HG02970 (cell line): ENCODE data around the gene TNNT2.

Source experiments
- ATAC-seq: cut with Tn5 transposase; IDR thresholded peaks from one replicate; pipeline ENCODE4 v1.9.1; 2021; ENCODE audit warnings: mild to moderate bottlenecking, moderate library complexity, moderate number of reproducible peaks; ENCODE audit not compliant: unreplicated experiment, low FRiP score

TNNT2 gene

GRCh38 chr1:201377611-201378092 lies at the start of gene TNNT2:
TNNT2 (minus strand) TSS chr1:201377680; CDS start chr1:201373254, 4,426 bp downstream.
- no peak for ATAC-seq

GRCh38 chr1:201426479-201427310 lies 49.2 kb upstream of the TNNT2 start:
- no peak for ATAC-seq

- ATAC-seq: no peak
These were observed 46.7 kb upstream of the TNNT2 start for GRCh38 chr1:201424146-201424545.

- no peak for ATAC-seq
These were observed 46.2 kb upstream of the TNNT2 start for GRCh38 chr1:201423655-201424054.

GRCh38 chr1:201422436-201423030 lies 45.1 kb upstream of the TNNT2 start:
- ATAC-seq: no peak

- no peak for ATAC-seq
These were observed 44.5 kb upstream of the TNNT2 start for GRCh38 chr1:201422026-201422425.

- ATAC-seq: no peak
These were observed 43.6 kb upstream of the TNNT2 start for GRCh38 chr1:201421041-201421440.

GRCh38 chr1:201420608-201421002 lies 43.1 kb upstream of the TNNT2 start:
- no peak for ATAC-seq

GRCh38 chr1:201419746-201420607 lies 42.5 kb upstream of the TNNT2 start:
- no peak for ATAC-seq

- no peak for ATAC-seq
These were observed 41.8 kb upstream of the TNNT2 start for GRCh38 chr1:201419256-201419655.

GRCh38 chr1:201418461-201418860 lies 41.0 kb upstream of the TNNT2 start:
- ATAC-seq: no peak

GRCh38 chr1:201414051-201414738 lies 36.7 kb upstream of the TNNT2 start:
- no peak for ATAC-seq

GRCh38 chr1:201411292-201411691 lies 33.8 kb upstream of the TNNT2 start:
- ATAC-seq: no peak

GRCh38 chr1:201409440-201409839 lies 32.0 kb upstream of the TNNT2 start:
- no peak for ATAC-seq

- no peak for ATAC-seq
These were observed 31.3 kb upstream of the TNNT2 start for GRCh38 chr1:201408834-201409200.

GRCh38 chr1:201408176-201408833 lies 30.8 kb upstream of the TNNT2 start:
- ATAC-seq: no peak

GRCh38 chr1:201406831-201407406 lies 29.4 kb upstream of the TNNT2 start:
- ATAC-seq: no peak

GRCh38 chr1:201405484-201405831 lies 28.0 kb upstream of the TNNT2 start:
- no peak for ATAC-seq

GRCh38 chr1:201404722-201405483 lies 27.4 kb upstream of the TNNT2 start:
- no peak for ATAC-seq
